H1 (cell line): ENCODE measurements around the gene DIP2C. TPM values are rescaled to one million over a fixed set of nuclear protein-coding genes. Genes with fewer than 3 reads are reported as not detected.

Experiments
- BRCA1 ChIP-seq: IDR thresholded peaks from 2 replicates; pipeline ENCODE4 v1.6.1; 2012; ENCODE audit warnings: low read depth, low read length, improper control_type of control experiment
- CBX5 ChIP-seq: fragments of 300-800, 300-1000 bp; sonication (generic); IDR thresholded peaks from 2 replicates; pipeline ENCODE4 v1.7.1; 2016; ENCODE audit warnings: antibody characterized with exemption, low read length, low read depth
- CHD2 ChIP-seq: IDR thresholded peaks from 2 replicates; pipeline ENCODE4 v1.6.1; 2012; ENCODE audit warnings: low read length, improper control_type of control experiment
- CTBP2 ChIP-seq: IDR thresholded peaks from 2 replicates; pipeline ENCODE4 v1.7.0; 2011; ENCODE audit warnings: borderline replicate concordance, mild to moderate bottlenecking, moderate library complexity, mixed read lengths, low read length; ENCODE audit not compliant: insufficient read depth, insufficient read length
- HDAC6 ChIP-seq: IDR thresholded peaks from one replicate; pipeline ENCODE4 v1.7.1; 2012; ENCODE audit warnings: low read depth, mild to moderate bottlenecking, inconsistent platforms, low read length, moderate library complexity
- NRF1 ChIP-seq: IDR thresholded peaks from 2 replicates; pipeline ENCODE4 v1.6.1; 2011; ENCODE audit warnings: mild to moderate bottlenecking, low read depth, low read length, improper control_type of control experiment
- RNF2 ChIP-seq: fragments of 200-900, 300-1000 bp; sonication (generic); IDR thresholded peaks from 2 replicates; pipeline ENCODE4 v1.7.1; 2016; ENCODE audit warnings: borderline replicate concordance, low read depth, mild to moderate bottlenecking, antibody characterized with exemption, low read length; ENCODE audit not compliant: poor library complexity, severe bottlenecking; ENCODE audit errors: missing control alignments
- SAP30 ChIP-seq: fragments of 300-600 bp; sonication (generic); IDR thresholded peaks from 2 replicates; pipeline ENCODE4 v1.7.1; 2012; ENCODE audit warnings: low read length, moderate library complexity, mild to moderate bottlenecking, inconsistent platforms; ENCODE audit not compliant: insufficient read depth, insufficient replicate concordance
- SIRT6 ChIP-seq: IDR thresholded peaks from one replicate; pipeline ENCODE4 v1.7.1; 2012; ENCODE audit warnings: low read length, inconsistent platforms
- SIX5 ChIP-seq: IDR thresholded peaks from 2 replicates; pipeline ENCODE4 v1.6.1; 2011; ENCODE audit warnings: mild to moderate bottlenecking, low read depth, low read length
- TAF1 ChIP-seq: IDR thresholded peaks from 2 replicates; pipeline ENCODE4 v1.6.1; 2011; ENCODE audit warnings: mild to moderate bottlenecking, low read depth, low read length
- polyA plus RNA-seq, 7 experiments: library from polyadenylated mRNA; depleted of rRNA in 3 of 7; stranded (reverse) in 5 of 7; unstranded in 2 of 7; fragments of >200 nt in 5 of 7; fragments of 200-250 nt in 2 of 7; gene quantifications; 1 replicate in 5 of 7; 2 replicates in 1 of 7; 4 replicates in 1 of 7; pipeline versions ENCODE4 v1.2.1 to v1.2.3, GENCODE V29; 2011 to 2013; ENCODE audit warnings: missing spikeins in 2 of 7, mixed read lengths in 2 of 7
- total RNA-seq: library from RNA; stranded (reverse); fragmentation: NEBNext Ultra II Directional; extraction: Animal tissue kit (Norgen Biotek cat#: 25700); gene quantifications from 2 replicates; pipeline ENCODE4 v1.2.1, GENCODE V29; 2021
- TF ChIP-seq, protein P1 (sequence below): fragments of 300-600 bp; sonication (generic); IDR thresholded peaks from 2 replicates; pipeline ENCODE4 v1.7.1; 2012; ENCODE audit warnings: low read length, moderate library complexity, mild to moderate bottlenecking, inconsistent platforms; ENCODE audit not compliant: insufficient replicate concordance

Gene DIP2C
- total and polyA plus RNA-seq, 2 of the 8 experiments (the other 6 are each of a cell fraction or from before 2014, with no cell fraction given), result 3.8 to 9.3 TPM

DNA sequence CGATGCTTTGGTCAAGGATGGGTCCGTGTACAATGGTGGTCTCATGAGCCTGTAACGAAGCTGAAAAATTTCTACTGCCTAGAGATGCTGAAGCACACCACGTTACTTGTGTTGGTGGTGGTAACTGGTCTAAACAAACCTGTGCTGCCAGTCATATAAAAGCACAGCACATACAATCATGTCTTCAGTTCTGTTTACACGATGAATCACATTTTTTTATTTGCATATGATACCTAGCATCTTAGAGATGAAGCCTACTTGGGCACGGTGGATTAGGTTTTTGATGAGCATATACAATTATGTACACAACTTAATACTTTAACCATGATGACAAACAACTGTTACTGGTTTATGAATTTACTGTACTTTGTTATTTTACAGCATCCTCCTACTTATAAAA lies 353.2 kb downstream of the DIP2C start (continued):
- TF ChIP-seq, protein P1, sequence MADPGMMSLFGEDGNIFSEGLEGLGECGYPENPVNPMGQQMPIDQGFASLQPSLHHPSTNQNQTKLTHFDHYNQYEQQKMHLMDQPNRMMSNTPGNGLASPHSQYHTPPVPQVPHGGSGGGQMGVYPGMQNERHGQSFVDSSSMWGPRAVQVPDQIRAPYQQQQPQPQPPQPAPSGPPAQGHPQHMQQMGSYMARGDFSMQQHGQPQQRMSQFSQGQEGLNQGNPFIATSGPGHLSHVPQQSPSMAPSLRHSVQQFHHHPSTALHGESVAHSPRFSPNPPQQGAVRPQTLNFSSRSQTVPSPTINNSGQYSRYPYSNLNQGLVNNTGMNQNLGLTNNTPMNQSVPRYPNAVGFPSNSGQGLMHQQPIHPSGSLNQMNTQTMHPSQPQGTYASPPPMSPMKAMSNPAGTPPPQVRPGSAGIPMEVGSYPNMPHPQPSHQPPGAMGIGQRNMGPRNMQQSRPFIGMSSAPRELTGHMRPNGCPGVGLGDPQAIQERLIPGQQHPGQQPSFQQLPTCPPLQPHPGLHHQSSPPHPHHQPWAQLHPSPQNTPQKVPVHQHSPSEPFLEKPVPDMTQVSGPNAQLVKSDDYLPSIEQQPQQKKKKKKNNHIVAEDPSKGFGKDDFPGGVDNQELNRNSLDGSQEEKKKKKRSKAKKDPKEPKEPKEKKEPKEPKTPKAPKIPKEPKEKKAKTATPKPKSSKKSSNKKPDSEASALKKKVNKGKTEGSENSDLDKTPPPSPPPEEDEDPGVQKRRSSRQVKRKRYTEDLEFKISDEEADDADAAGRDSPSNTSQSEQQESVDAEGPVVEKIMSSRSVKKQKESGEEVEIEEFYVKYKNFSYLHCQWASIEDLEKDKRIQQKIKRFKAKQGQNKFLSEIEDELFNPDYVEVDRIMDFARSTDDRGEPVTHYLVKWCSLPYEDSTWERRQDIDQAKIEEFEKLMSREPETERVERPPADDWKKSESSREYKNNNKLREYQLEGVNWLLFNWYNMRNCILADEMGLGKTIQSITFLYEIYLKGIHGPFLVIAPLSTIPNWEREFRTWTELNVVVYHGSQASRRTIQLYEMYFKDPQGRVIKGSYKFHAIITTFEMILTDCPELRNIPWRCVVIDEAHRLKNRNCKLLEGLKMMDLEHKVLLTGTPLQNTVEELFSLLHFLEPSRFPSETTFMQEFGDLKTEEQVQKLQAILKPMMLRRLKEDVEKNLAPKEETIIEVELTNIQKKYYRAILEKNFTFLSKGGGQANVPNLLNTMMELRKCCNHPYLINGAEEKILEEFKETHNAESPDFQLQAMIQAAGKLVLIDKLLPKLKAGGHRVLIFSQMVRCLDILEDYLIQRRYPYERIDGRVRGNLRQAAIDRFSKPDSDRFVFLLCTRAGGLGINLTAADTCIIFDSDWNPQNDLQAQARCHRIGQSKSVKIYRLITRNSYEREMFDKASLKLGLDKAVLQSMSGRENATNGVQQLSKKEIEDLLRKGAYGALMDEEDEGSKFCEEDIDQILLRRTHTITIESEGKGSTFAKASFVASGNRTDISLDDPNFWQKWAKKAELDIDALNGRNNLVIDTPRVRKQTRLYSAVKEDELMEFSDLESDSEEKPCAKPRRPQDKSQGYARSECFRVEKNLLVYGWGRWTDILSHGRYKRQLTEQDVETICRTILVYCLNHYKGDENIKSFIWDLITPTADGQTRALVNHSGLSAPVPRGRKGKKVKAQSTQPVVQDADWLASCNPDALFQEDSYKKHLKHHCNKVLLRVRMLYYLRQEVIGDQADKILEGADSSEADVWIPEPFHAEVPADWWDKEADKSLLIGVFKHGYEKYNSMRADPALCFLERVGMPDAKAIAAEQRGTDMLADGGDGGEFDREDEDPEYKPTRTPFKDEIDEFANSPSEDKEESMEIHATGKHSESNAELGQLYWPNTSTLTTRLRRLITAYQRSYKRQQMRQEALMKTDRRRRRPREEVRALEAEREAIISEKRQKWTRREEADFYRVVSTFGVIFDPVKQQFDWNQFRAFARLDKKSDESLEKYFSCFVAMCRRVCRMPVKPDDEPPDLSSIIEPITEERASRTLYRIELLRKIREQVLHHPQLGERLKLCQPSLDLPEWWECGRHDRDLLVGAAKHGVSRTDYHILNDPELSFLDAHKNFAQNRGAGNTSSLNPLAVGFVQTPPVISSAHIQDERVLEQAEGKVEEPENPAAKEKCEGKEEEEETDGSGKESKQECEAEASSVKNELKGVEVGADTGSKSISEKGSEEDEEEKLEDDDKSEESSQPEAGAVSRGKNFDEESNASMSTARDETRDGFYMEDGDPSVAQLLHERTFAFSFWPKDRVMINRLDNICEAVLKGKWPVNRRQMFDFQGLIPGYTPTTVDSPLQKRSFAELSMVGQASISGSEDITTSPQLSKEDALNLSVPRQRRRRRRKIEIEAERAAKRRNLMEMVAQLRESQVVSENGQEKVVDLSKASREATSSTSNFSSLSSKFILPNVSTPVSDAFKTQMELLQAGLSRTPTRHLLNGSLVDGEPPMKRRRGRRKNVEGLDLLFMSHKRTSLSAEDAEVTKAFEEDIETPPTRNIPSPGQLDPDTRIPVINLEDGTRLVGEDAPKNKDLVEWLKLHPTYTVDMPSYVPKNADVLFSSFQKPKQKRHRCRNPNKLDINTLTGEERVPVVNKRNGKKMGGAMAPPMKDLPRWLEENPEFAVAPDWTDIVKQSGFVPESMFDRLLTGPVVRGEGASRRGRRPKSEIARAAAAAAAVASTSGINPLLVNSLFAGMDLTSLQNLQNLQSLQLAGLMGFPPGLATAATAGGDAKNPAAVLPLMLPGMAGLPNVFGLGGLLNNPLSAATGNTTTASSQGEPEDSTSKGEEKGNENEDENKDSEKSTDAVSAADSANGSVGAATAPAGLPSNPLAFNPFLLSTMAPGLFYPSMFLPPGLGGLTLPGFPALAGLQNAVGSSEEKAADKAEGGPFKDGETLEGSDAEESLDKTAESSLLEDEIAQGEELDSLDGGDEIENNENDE, result no peak
- TF ChIP-seq SIRT6 (no peak), CHD2 (no peak), CTBP2 (no peak), NRF1 (no peak), HDAC6 (no peak), BRCA1 (no peak), CBX5 (no peak), SIX5 (no peak), SAP30 (no peak), TAF1 (no peak), RNF2 (no peak)
